LNCAP (cell line): Measurements from ENCODE around the gene RFTN1.

Experiments
- TF ChIP-seq, protein P1 (sequence below): fragments of 450-650 bp; IDR thresholded peaks from 2 replicates; pipeline ENCODE4 v1.5.1; 2017; ENCODE audit warnings: mild to moderate bottlenecking

RFTN1 gene

DNA sequence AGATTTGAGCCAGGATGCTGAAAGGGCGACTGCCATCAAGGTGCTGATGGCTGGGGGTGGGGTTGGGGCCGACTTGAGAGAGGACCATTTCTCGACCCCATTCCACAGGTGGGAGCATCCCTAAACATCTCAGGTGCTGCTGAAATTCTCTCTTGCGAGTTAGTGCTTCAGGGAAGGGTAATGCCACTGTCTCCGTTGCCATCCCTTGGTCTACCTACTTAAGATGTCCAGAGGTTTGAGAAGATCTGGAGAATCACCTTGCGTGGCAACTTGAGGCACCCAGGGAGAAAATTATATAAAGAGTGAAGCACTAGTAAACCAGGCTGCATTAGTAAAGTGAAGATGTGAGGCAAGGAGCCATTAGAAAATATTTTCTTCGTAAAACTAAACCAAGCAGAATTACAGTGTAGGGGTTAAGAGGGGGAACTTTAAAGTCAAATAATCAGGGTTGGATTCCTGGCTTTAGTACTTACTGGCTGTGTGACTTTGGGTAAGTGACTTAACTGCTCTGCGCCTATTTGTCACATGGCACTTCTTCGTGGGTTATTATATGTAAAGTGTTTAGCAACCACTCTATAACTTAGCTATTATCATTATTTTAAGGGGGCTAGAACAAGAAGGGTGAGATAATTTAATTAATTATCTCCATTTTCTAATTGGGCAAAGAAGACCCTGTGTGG, 662 bp upstream of the RFTN1 start:
- TF ChIP-seq, protein P1, sequence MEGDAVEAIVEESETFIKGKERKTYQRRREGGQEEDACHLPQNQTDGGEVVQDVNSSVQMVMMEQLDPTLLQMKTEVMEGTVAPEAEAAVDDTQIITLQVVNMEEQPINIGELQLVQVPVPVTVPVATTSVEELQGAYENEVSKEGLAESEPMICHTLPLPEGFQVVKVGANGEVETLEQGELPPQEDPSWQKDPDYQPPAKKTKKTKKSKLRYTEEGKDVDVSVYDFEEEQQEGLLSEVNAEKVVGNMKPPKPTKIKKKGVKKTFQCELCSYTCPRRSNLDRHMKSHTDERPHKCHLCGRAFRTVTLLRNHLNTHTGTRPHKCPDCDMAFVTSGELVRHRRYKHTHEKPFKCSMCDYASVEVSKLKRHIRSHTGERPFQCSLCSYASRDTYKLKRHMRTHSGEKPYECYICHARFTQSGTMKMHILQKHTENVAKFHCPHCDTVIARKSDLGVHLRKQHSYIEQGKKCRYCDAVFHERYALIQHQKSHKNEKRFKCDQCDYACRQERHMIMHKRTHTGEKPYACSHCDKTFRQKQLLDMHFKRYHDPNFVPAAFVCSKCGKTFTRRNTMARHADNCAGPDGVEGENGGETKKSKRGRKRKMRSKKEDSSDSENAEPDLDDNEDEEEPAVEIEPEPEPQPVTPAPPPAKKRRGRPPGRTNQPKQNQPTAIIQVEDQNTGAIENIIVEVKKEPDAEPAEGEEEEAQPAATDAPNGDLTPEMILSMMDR = no peak

DNA sequence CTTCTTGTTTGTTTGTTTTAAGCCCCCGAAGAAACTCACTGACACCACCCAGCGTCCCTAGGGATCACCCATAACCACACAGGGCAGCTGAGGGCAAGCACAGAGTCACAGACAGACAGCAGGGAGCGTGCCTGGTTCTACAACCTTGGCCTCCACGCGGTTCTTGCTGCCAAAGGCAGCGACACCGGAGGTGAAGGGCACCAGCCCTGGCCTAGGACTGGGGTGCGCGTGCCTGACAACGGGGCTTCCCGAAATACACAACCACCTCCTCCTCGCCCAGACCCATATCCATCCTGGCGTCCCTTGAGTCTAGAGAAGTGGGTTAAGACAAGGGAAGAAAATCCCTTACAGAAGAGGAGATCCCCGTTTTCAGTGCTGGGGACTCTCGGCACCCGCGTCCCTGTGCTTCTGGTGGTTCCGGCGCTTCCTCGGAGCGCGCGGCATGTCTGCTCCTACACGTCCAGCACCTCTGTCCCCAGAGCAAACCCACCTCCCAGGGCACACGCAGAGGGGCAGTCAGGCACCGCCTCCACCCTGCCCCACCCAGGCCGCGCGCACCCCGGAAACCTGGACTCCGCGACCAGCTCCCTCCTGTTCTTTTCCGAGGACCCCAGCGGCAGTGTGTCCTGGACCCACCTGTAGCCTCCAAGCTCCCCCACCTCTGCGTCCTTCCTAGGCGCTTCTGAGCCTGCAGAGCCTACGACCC, 911 bp downstream of the RFTN1 start:
- TF ChIP-seq, protein P1 = no peak

DNA sequence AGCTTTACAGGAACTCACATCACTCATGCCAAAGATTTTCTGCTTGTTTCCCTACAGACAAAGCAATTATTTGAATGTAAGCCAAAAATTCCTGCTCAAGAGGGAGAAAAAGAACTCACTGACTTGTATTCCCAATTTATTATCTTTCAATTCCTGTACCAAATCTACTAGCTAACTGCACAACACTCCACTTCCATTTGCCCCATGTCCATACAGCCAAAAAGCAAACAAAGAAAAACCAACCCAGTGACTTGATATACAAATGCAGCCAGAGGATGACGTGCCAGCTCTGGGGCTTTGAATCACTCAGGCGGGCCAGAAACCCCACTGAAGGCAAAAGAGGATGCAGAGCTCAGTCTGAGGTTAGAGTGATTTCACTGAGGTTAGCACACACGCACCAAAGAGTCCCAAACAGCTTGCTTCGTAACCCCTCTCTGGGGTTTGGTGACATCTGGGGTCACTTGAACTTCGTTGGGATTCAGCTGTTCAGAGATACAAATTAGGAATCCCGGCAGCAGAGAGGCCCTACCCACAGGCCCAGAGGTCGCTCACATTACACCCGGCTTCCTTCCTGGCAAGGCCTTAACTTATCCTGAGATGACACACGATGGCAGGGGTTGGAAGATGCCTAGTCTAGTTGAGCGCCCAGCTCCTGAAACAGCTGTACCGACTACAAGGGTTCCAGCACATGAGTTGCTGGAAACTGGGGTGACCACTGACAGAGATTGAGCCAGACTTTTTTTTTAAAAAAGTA, 1.6 kb downstream of the RFTN1 start:
- TF ChIP-seq, protein P1 = no peak

DNA sequence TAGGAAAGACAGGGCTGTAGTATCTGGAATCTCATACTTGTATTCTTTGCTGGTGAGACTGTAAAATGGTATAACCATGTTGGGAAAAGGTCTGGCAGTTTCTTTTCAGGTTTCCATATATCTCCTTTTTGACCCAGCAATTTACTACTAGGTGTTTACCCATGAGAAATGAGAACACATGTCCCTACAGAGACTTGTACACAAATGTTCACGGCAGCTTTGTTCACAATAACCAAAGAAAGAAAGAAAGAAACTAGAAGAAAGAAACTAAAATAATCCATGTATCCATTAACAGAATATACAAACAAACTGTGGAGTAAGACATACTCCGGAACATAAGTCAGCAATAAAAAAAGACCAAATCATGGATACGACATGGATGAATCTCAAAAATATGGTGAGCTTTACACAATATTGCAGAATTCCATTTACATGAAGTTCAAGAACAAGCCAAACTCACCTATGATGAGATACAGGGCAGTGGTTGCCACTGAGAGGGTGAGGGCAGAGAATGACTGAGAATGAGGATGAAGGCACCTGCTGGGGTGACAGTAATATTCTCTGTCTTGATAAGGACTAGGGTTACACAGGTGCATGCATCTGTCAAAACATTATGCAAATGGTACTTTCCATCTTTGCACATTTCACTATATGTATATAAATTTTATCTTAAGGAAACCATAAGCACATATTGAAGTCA, 2.7 kb downstream of the RFTN1 start:
- TF ChIP-seq, protein P1 = no peak

DNA sequence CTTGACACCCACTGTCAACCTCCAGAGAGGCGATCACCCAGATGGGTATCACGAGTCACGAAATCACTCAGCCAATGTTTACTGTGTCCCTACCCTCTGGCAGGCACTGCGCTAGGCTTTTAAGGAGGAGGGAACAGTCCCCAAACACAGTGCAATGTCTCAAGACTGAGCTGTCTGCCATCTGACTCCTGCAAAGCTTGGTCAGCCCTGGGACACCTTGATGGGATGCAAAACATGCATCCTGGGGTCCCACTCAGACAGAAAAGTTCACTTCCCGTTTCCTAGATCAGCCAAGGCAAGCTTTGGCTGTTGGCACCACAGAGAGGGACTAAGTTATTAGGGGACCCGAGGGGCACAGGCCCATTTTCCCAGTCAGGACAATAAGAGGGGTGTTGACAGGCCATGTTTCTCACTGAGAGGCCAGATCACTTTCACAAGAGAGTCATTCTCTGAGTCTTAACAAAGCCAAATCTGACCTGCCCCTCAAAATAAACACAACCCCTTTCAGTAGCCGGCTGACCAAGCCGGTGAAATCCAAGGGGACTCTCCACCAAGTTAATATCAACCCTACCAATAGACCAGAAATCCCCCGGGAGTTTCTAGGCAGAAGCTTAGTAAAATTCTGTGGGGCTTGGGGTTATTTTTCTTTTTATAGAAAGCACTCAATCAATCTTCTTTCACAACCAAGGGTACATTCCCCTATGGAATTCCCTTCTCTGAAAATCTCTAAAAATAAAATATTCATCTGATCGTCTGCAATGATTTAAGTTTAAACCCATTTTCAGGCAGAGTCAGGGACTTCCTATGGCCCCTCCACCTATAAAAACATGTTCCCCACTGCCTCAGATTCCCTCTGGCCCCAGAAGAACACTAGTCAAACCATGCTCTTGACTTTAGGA, 3.5 kb downstream of the RFTN1 start:
- TF ChIP-seq, protein P1 = no peak

DNA sequence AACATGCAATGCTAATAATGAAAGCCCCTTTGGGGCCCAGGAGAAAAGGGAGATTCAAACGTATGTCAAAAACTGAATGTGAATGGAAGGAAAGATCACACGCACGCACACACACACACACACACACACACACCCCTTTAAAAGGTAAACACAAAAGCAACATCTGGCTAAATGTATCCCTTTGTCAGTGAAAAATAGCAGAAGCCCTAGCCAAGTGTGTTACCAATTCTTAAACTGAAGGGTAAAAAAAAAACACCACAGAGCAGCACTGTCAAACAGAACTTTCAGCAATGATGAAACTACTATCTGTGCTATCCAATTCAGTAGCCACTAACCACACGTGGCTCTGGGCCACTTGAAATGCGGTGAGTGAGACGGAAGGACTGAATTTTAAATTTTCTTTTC, 4.9 kb downstream of the RFTN1 start:
- TF ChIP-seq, protein P1 = no peak
